HG02884 (cell line): Measurements from ENCODE around the gene NOS3.

Experiments
- ATAC-seq: cut with Tn5 transposase; IDR thresholded peaks from one replicate; pipeline ENCODE4 v1.9.1; 2021; ENCODE audit warnings: mild to moderate bottlenecking, moderate library complexity; ENCODE audit not compliant: unreplicated experiment

NOS3 gene

GRCh38 chr7:150990416-150991186 is at the start of gene NOS3:
Gene NOS3, plus strand, starts transcription at chr7:150991017. Its CDS starts 2,787 bp downstream, at chr7:150993804.
- ATAC-seq: no peak

GRCh38 chr7:150941351-150942000 is 49.3 kb upstream of the NOS3 start:
- no peak for ATAC-seq

- no peak for ATAC-seq
Measured at GRCh38 chr7:150942001-150942590, 48.7 kb upstream of the NOS3 start.

GRCh38 chr7:150942591-150943452 is 48.0 kb upstream of the NOS3 start:
- no peak for ATAC-seq

- ATAC-seq: no peak
Measured at GRCh38 chr7:150943453-150943814, 47.4 kb upstream of the NOS3 start.

GRCh38 chr7:150944066-150945042 is 46.5 kb upstream of the NOS3 start:
- no peak for ATAC-seq

GRCh38 chr7:150945171-150945852 is 45.5 kb upstream of the NOS3 start:
- ATAC-seq: no peak

GRCh38 chr7:150945853-150946420 is 44.9 kb upstream of the NOS3 start:
- ATAC-seq: no peak

GRCh38 chr7:150946421-150947240 is 44.2 kb upstream of the NOS3 start:
- ATAC-seq: no peak

- no peak for ATAC-seq
Measured at GRCh38 chr7:150947241-150947745, 43.5 kb upstream of the NOS3 start.

- ATAC-seq: no peak
Measured at GRCh38 chr7:150947761-150948651, 42.8 kb upstream of the NOS3 start.

GRCh38 chr7:150948791-150949251 is 42.0 kb upstream of the NOS3 start:
- ATAC-seq: no peak

GRCh38 chr7:150949564-150949963 is 41.3 kb upstream of the NOS3 start:
- ATAC-seq: no peak

- ATAC-seq: no peak
Measured at GRCh38 chr7:150949971-150950491, 40.8 kb upstream of the NOS3 start.

- ATAC-seq: no peak
Measured at GRCh38 chr7:150950496-150951180, 40.2 kb upstream of the NOS3 start.

- ATAC-seq: no peak
Measured at GRCh38 chr7:150951181-150951520, 39.7 kb upstream of the NOS3 start.
